KMS-11 (cell line): ENCODE data around the gene KCTD8.

Experiments used
- H2AFZ ChIP-seq: fragments of 200-600 bp; sonication (generic); 2 replicates; pipeline ENCODE4 v1.6.1; 2016; ENCODE audit warnings: antibody characterized with exemption, mixed run types, low read depth
- H3K27ac ChIP-seq: fragments of 200-600 bp; sonication (generic); 2 replicates; pipeline ENCODE4 v1.6.1; 2016; ENCODE audit warnings: mild to moderate bottlenecking, mixed run types
- H3K27me3 ChIP-seq: fragments of 200-600 bp; sonication (generic); 2 replicates; pipeline ENCODE4 v1.6.1; 2017; ENCODE audit warnings: mild to moderate bottlenecking, low read depth, mixed run types, moderate library complexity; ENCODE audit not compliant: insufficient read depth
- H3K36me3 ChIP-seq: fragments of 200-600 bp; sonication (generic); 2 replicates; pipeline ENCODE4 v1.6.1; 2017; ENCODE audit warnings: mild to moderate bottlenecking, mixed run types; ENCODE audit not compliant: insufficient read depth
- H3K4me1 ChIP-seq: fragments of 200-600 bp; sonication (generic); 2 replicates; pipeline ENCODE4 v1.6.1; 2016; ENCODE audit warnings: mild to moderate bottlenecking, low read depth, mixed run types; ENCODE audit not compliant: poor library complexity, severe bottlenecking
- H3K4me2 ChIP-seq: fragments of 200-600 bp; sonication (generic); 2 replicates; pipeline ENCODE4 v1.7.0; 2016; ENCODE audit warnings: mild to moderate bottlenecking, mixed run types
- H3K4me3 ChIP-seq: fragments of 200-600 bp; sonication (generic); IDR thresholded peaks from 2 replicates; pipeline ENCODE4 v1.6.1; 2017; ENCODE audit warnings: low read depth, low read length, mixed read lengths; ENCODE audit not compliant: insufficient read depth
- H3K79me2 ChIP-seq: fragments of 200-600 bp; sonication (generic); 2 replicates; pipeline ENCODE4 v1.6.1; 2016; ENCODE audit warnings: low read depth, mixed run types; ENCODE audit not compliant: insufficient read depth
- H3K9ac ChIP-seq: fragments of 200-600 bp; sonication (generic); 2 replicates; pipeline ENCODE4 v1.6.1; 2016; ENCODE audit warnings: mild to moderate bottlenecking, mixed run types
- H4K20me1 ChIP-seq: fragments of 200-600 bp; sonication (generic); 2 replicates; pipeline ENCODE4 v1.6.1; 2016; ENCODE audit warnings: mild to moderate bottlenecking, mixed run types; ENCODE audit not compliant: insufficient read depth
- CTCF ChIP-seq: fragments of 200-600 bp; sonication (generic); conservative IDR thresholded peaks from 2 replicates; pipeline ENCODE4 v1.6.1; 2017; ENCODE audit warnings: low read depth, mild to moderate bottlenecking, antibody characterized with exemption, low read length, moderate library complexity, mixed read lengths

The KCTD8 gene

DNA sequence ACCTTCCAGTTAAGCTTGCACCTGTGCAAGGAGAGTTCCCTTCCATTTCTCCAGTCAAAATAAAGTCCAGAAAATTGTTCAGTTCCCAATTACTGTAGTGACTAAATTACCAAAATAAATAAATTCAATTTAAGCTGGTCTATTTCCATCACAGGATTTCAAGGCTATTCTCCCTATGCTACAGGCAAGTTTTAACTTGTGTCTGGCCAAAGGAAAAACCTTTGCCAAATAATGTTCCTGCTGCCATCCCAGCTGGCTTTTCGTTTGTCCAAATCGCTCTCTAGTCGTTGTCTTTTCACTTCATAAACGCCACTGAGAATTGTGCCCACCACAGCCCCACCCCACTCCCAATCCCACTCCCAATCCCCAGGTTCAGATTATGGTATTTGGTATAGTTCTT is 2.4 kb downstream of the KCTD8 start:
- Histone ChIP-seq H2AFZ (no peak overlapping the region), H3K4me3 (peak overlapping the region; percentile 12), H3K4me2 (peak overlapping the region; percentile 47), H3K27ac (peak overlapping the region; percentile 92), H3K9ac (peak overlapping the region; percentile 87), H3K36me3 (no peaks in the 10 kb centered on the region), H4K20me1 (no peaks in the 10 kb centered on the region), H3K27me3 (no peaks in the 10 kb centered on the region), H3K79me2 (peaks cover 66% of the 10 kb centered on the region), H3K4me1 (peaks cover 32% of the 10 kb centered on the region)
- no peak for TF ChIP-seq CTCF

GRCh38 chr4:44438687-44439086 is 9.9 kb downstream of the KCTD8 start:
- H3K36me3 ChIP-seq, result no peaks in the 10 kb centered on the region

DNA sequence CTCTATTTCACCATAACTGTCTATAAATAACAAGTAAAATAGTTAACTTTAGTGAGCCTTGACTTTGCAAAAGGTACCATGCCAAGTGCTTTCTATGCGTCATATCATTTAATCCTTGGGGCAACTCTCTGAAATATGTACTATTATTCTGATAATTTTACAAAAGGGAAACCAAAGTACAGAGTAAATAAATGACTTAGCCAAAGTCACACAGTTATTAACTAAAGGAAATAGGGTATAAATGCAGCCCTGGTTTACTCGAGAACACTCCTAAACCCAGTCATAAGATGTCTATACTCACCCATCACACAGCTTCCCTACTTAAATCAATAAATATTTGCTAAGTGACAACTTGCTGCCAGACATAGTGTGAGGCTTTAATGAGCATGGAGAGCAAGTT is 14.4 kb downstream of the KCTD8 start:
- H3K4me2 ChIP-seq, result no peak overlapping the region
- TF ChIP-seq CTCF, result no peak

More at GRCh38 chr4:44438687-44439086, 9.9 kb downstream of the KCTD8 start:
- Histone ChIP-seq H3K27me3 (no peaks in the 10 kb centered on the region), H3K9ac (no peak overlapping the region), H3K4me2 (peak overlapping the region; percentile 63; the same call in 1 of the 2 replicates), H3K27ac (peak overlapping the region; percentile 25; the same call in 1 of the 2 replicates), H4K20me1 (no peaks in the 10 kb centered on the region), H3K79me2 (peaks cover 88% of the 10 kb centered on the region), H3K4me1 (peaks cover 91% of the 10 kb centered on the region), H2AFZ (no peak overlapping the region), H3K4me3 (no peak overlapping the region)
- no peak for TF ChIP-seq CTCF

DNA sequence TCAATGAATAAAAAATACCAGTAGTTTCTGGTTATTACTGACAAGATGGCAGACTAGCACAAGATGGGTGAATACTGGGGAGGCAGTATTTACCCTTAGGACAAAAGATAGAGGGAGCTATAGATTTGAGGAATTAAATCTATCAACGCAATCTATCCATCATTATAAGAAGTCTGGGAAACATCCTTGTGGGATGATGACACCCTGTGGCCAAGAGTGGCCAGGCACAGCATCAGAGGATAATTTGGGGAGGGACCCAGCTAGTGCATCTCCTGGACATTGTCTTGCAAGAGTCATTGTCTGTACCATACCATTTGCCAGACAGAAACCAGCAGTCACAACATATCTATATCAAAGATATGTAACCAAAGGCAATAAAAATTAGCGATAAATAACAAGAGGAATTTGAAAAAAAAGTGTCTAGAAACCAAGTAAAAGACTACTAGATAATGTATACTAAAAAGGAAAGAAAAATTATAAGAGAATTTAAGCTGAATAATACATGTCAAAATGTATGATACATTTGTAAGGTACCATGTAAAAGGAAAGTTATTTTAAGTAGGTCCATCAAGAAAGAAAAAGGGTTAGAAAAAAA is 22.9 kb downstream of the KCTD8 start:
- no peak for TF ChIP-seq CTCF
- Histone ChIP-seq H4K20me1 (no peaks in the 10 kb centered on the region), H3K27ac (no peak overlapping the region), H3K36me3 (no peaks in the 10 kb centered on the region), H3K9ac (no peak overlapping the region), H3K4me1 (peaks cover 17% of the 10 kb centered on the region), H3K4me2 (no peak overlapping the region), H2AFZ (no peak overlapping the region), H3K79me2 (peaks cover 10% of the 10 kb centered on the region), H3K27me3 (no peaks in the 10 kb centered on the region), H3K4me3 (no peak overlapping the region)

More for the DNA sequence above, 14.4 kb downstream of the KCTD8 start:
- no peaks in the 10 kb centered on the region for H3K36me3 ChIP-seq
- H2AFZ ChIP-seq, result no peak overlapping the region
- H3K79me2 ChIP-seq, result peaks cover 55% of the 10 kb centered on the region; the same call in 1 of the 2 replicates
- no peak overlapping the region for H3K9ac ChIP-seq
- H3K27me3 ChIP-seq, result no peaks in the 10 kb centered on the region
- no peak overlapping the region for H3K4me3 ChIP-seq
- H3K4me1 ChIP-seq, result peaks cover 56% of the 10 kb centered on the region
- no peak overlapping the region for H3K27ac ChIP-seq
- no peaks in the 10 kb centered on the region for H4K20me1 ChIP-seq
